GM10847 (cell line): ENCODE data around the gene ZNF98.

ENCODE experiments used
- POLR2A ChIP-seq: IDR thresholded peaks from 2 replicates; pipeline ENCODE4 v1.6.1; 2011; ENCODE audit not compliant: insufficient read length; ENCODE audit errors: extremely low read depth

The ZNF98 gene

GRCh38 chr19:22422211-22422610, at the start of gene ZNF98:
Gene ZNF98, minus strand, starts transcription at chr19:22422346. Its CDS starts 122 bp downstream, at chr19:22422224.
- TF ChIP-seq POLR2A = no peak

GRCh38 chr19:22446605-22447004, 24.5 kb upstream of the ZNF98 start:
- no peak for TF ChIP-seq POLR2A

GRCh38 chr19:22438011-22438410, 15.9 kb upstream of the ZNF98 start:
- TF ChIP-seq POLR2A = no peak

GRCh38 chr19:22427960-22428913, 6.1 kb upstream of the ZNF98 start:
- no peak for TF ChIP-seq POLR2A

- TF ChIP-seq POLR2A = no peak
Measured at GRCh38 chr19:22427547-22427946, 5.4 kb upstream of the ZNF98 start.

- TF ChIP-seq POLR2A = no peak
Measured at GRCh38 chr19:22426901-22427300, 4.8 kb upstream of the ZNF98 start.

GRCh38 chr19:22421797-22422196, 349 bp downstream of the ZNF98 start:
- TF ChIP-seq POLR2A = no peak

GRCh38 chr19:22354665-22355064, 67.5 kb downstream of the ZNF98 start:
- TF ChIP-seq POLR2A = no peak
